RPMI7951 (cell line): Measurements from ENCODE around the gene WDR70. TPM values are rescaled to one million over a fixed set of nuclear protein-coding genes. Genes with fewer than 3 reads are reported as not detected.
"Not testable (repeated sequence)": the region's sequence is repeated elsewhere in the genome, so short reads cannot be mapped to it uniquely, and the experiment has no call there.

ENCODE experiments used
- DNase-seq: peaks from one replicate; pipeline ENCODE4 v3.0.0-alpha.2; 2012; ENCODE audit warnings: low read depth
- total RNA-seq: library from RNA; depleted of rRNA; stranded (reverse); fragments of >200 nt; shearing (Covaris generic); gene quantifications from 2 replicates; pipeline ENCODE4 v1.2.3, GENCODE V29; 2014; rRNA removed

WDR70 gene
- total RNA-seq, 1 experiment from 2014 or later: 34.1 TPM

GRCh38 chr5:37796435-37796834 lies 417.3 kb downstream of the WDR70 start:
- DNase-seq: not testable (repeated sequence)

- peak; percentile 20 for DNase-seq
These were observed 420.8 kb downstream of the WDR70 start for GRCh38 chr5:37799865-37800421.

GRCh38 chr5:37801521-37801920 lies 422.4 kb downstream of the WDR70 start:
- no peak for DNase-seq

Other genes starting within 250 kb of the WDR70 start
- 8.4 and 14.1 TPM in 2 replicates for gene CPLANE1, start 129.9 kb upstream of the WDR70 start, total RNA-seq
- gene NUP155, start 8.2 kb upstream of the WDR70 start, total RNA-seq: 56.6 and 63.2 TPM in 2 replicates